ENCODE data around the gene COL12A1.

- TF ChIP-seq SETDB1 (IDR thresholded peaks at IDR 0.05; ENCODE audit: low read length), result no peak
- TF ChIP-seq CEBPZ (IDR thresholded peaks at IDR 0.05; ENCODE audit: borderline replicate concordance, low read depth, low read length), result no peak
- no peak for TF ChIP-seq ZBED1 (IDR thresholded peaks at IDR 0.05)
- TF ChIP-seq REST (IDR thresholded peaks at IDR 0.05; ENCODE audit: borderline replicate concordance), result no peak
- TF ChIP-seq REST (CRISPR knock-in tag; IDR thresholded peaks at IDR 0.05; ENCODE audit: low read depth), result no peak
- TF ChIP-seq HNRNPLL (IDR thresholded peaks at IDR 0.05; ENCODE audit: low read depth, low read length, poor library complexity, severe bottlenecking), result no peak
- TF ChIP-seq TCF7L2 (IDR thresholded peaks at IDR 0.05; ENCODE audit: low read depth, low read length), result no peak
- TF ChIP-seq ZSCAN29 (IDR thresholded peaks at IDR 0.05), result no peak
- TF ChIP-seq JUND (IDR thresholded peaks at IDR 0.05; ENCODE audit: borderline replicate concordance, low read depth, low read length), result no peak
- no peak for TF ChIP-seq JUND (tag; IDR thresholded peaks at IDR 0.05; ENCODE audit: borderline replicate concordance, low read depth, low read length)
- no peak for TF ChIP-seq ZNF174 (CRISPR knock-in tag; IDR thresholded peaks at IDR 0.05)
- TF ChIP-seq CEBPB (tag; IDR thresholded peaks at IDR 0.05), result no peak
- no peak for TF ChIP-seq ZNF512 (tag; IDR thresholded peaks at IDR 0.05)
- TF ChIP-seq RFX5 (IDR thresholded peaks at IDR 0.05; ENCODE audit: low read depth, low read length), result no peak
Observed at GRCh38 chr6:75128878-75129570, 76.8 kb downstream of the COL12A1 start.

All from K562 (cell line).